Colon (tissue), 2 donors: ENCODE measurements around the gene PDLIM3.
"Not testable (repeated sequence)": the region's sequence is repeated elsewhere in the genome, so short reads cannot be mapped to it uniquely, and the experiment has no call there.

Source experiments
- FAIRE-seq: peaks from 2 replicates; lab custom pipeline; 2012; peaks lifted over from hg19 to GRCh38; lab: Jason Lieb, UNC
- donor health status: control.
- donor health status: control.

PDLIM3 gene

GRCh38 chr4:185518069-185518468, 17.2 kb downstream of the PDLIM3 start:
- no peak for FAIRE-seq

- FAIRE-seq: no peak
Measured at GRCh38 chr4:185515248-185515647, 20.1 kb downstream of the PDLIM3 start.

GRCh38 chr4:185514182-185514697, 21.1 kb downstream of the PDLIM3 start:
- no peak for FAIRE-seq

GRCh38 chr4:185513489-185514181, 21.7 kb downstream of the PDLIM3 start:
- FAIRE-seq: no peak

GRCh38 chr4:185512516-185512915, 22.8 kb downstream of the PDLIM3 start:
- FAIRE-seq: no peak

GRCh38 chr4:185511243-185511642, 24.1 kb downstream of the PDLIM3 start:
- not testable (repeated sequence) for FAIRE-seq

GRCh38 chr4:185510806-185511205, 24.5 kb downstream of the PDLIM3 start:
- no peak for FAIRE-seq

GRCh38 chr4:185508181-185508580, 27.1 kb downstream of the PDLIM3 start:
- no peak for FAIRE-seq

GRCh38 chr4:185506422-185506821, 28.9 kb downstream of the PDLIM3 start:
- FAIRE-seq: no peak

GRCh38 chr4:185504098-185505047, 30.9 kb downstream of the PDLIM3 start:
- FAIRE-seq: no peak

GRCh38 chr4:185502386-185502785, 32.9 kb downstream of the PDLIM3 start:
- FAIRE-seq: no peak

GRCh38 chr4:185500576-185500975, 34.7 kb downstream of the PDLIM3 start:
- FAIRE-seq: no peak

GRCh38 chr4:185500035-185500434, 35.3 kb downstream of the PDLIM3 start:
- no peak for FAIRE-seq

GRCh38 chr4:185488650-185489049, 46.7 kb downstream of the PDLIM3 start:
- no peak for FAIRE-seq

GRCh38 chr4:185481401-185481800, 53.9 kb downstream of the PDLIM3 start:
- no peak for FAIRE-seq

GRCh38 chr4:185480016-185480732, 55.1 kb downstream of the PDLIM3 start:
- FAIRE-seq: no peak

- FAIRE-seq: no peak
Measured at GRCh38 chr4:185479507-185479971, 55.8 kb downstream of the PDLIM3 start.

GRCh38 chr4:185473247-185473646, 62.1 kb downstream of the PDLIM3 start:
- no peak for FAIRE-seq

- FAIRE-seq: no peak
Measured at GRCh38 chr4:185472103-185472542, 63.2 kb downstream of the PDLIM3 start.

- FAIRE-seq: no peak
Measured at GRCh38 chr4:185471235-185472102, 63.8 kb downstream of the PDLIM3 start, which contains the start of gene CCDC110. Gene CCDC110 (minus strand): TSS chr4:185471733. CDS start chr4:185471683, 50 bp downstream.
